Liver (tissue), 9 donors: ENCODE measurements around the gene SLC35A1. TPM values are rescaled to one million over a fixed set of nuclear protein-coding genes. Genes with fewer than 3 reads are reported as not detected.

Experiments
- DNase-seq: peaks from one replicate; pipeline ENCODE4 v3.0.0-alpha.2; 2017; ENCODE audit warnings: low spot score
- H3K27ac ChIP-seq, 2 donors: one replicate each; pipeline ENCODE4 v1.7.0; 2013; ENCODE audit warnings: inconsistent platforms in 2 of 2, low read length in 2 of 2, control low read depth in 1 of 2, low read depth in 1 of 2, mild to moderate bottlenecking in 1 of 2
- H3K27me3 ChIP-seq, 4 donors: one replicate each; pipeline versions ENCODE4 v1.6.1 to v1.7.0; 2013; ENCODE audit warnings: low read length in 3 of 4, inconsistent platforms in 1 of 4, mild to moderate bottlenecking in 1 of 4, moderate library complexity in 1 of 4; ENCODE audit not compliant: control insufficient read depth in 4 of 4, insufficient read depth in 4 of 4
- H3K36me3 ChIP-seq, 4 donors: one replicate each; pipeline versions ENCODE4 v1.6.1 to v1.7.0; 2013; ENCODE audit warnings: low read length in 3 of 4, mild to moderate bottlenecking in 3 of 4, low read depth in 1 of 4, moderate library complexity in 1 of 4; ENCODE audit not compliant: control insufficient read depth in 4 of 4, insufficient read depth in 3 of 4
- H3K4me1 ChIP-seq, 4 donors: one replicate each; pipeline versions ENCODE4 v1.6.1 to v1.7.0; 2013; ENCODE audit warnings: low read length in 3 of 4, mild to moderate bottlenecking in 3 of 4, moderate library complexity in 1 of 4; ENCODE audit not compliant: control insufficient read depth in 4 of 4, insufficient read depth in 4 of 4
- H3K4me3 ChIP-seq, 3 donors: one replicate each; pipeline versions ENCODE4 v1.6.1 to v1.7.0; 2013; ENCODE audit warnings: low read length in 3 of 3, control low read depth in 1 of 3, low read depth in 1 of 3, mild to moderate bottlenecking in 1 of 3
- H3K9ac ChIP-seq, 2 donors: one replicate each; pipeline ENCODE4 v1.7.0; 2013; ENCODE audit warnings: low read length in 2 of 2, mild to moderate bottlenecking in 2 of 2, moderate library complexity in 2 of 2, control low read depth in 1 of 2, low read depth in 1 of 2
- H3K9me3 ChIP-seq, 4 donors: one replicate each; pipeline versions ENCODE4 v1.6.1 to v1.7.0; 2013; ENCODE audit warnings: low read length in 3 of 4; ENCODE audit not compliant: control insufficient read depth in 4 of 4
- ATF3 ChIP-seq: IDR thresholded peaks from 2 replicates; pipeline ENCODE4 v1.6.1; 2016; ENCODE audit warnings: antibody characterized with exemption
- CTCF ChIP-seq: fragments of 150-350 bp; IDR thresholded peaks from 2 replicates; pipeline ENCODE4 v1.5.1; 2017; ENCODE audit warnings: improper control_type of control experiment, low read depth, low read length; ENCODE audit not compliant: missing input control
- EGR1 ChIP-seq, 2 donors: IDR thresholded peaks; 2 replicates each; pipeline ENCODE4 v1.6.1; 2016 to 2018; ENCODE audit warnings: antibody characterized with exemption in 2 of 2, low read depth in 2 of 2
- FOXA1 ChIP-seq: IDR thresholded peaks from 2 replicates; pipeline ENCODE4 v1.6.1; 2016; ENCODE audit warnings: antibody characterized with exemption
- FOXA2 ChIP-seq: IDR thresholded peaks from 2 replicates; pipeline ENCODE4 v1.6.1; 2016; ENCODE audit warnings: antibody characterized with exemption
- GABPA ChIP-seq, 2 donors: IDR thresholded peaks in 1 of 2; conservative IDR thresholded peaks in 1 of 2; 2 replicates each; pipeline ENCODE4 v1.6.1; 2016; ENCODE audit warnings: antibody characterized with exemption in 2 of 2, mild to moderate bottlenecking in 1 of 2, moderate library complexity in 1 of 2
- HNF4A ChIP-seq, 2 donors: conservative IDR thresholded peaks; 2 replicates each; pipeline ENCODE4 v1.6.1; 2016; ENCODE audit warnings: antibody characterized with exemption in 2 of 2, mild to moderate bottlenecking in 2 of 2
- HNF4G ChIP-seq: IDR thresholded peaks from 2 replicates; pipeline ENCODE4 v1.6.1; 2016; ENCODE audit warnings: antibody characterized with exemption
- JUND ChIP-seq, 2 donors: IDR thresholded peaks; 2 replicates each; pipeline ENCODE4 v1.6.1; 2016; ENCODE audit warnings: antibody characterized with exemption in 2 of 2
- MAX ChIP-seq: IDR thresholded peaks from 2 replicates; pipeline ENCODE4 v1.6.1; 2016; ENCODE audit warnings: antibody characterized with exemption
- NR2F2 ChIP-seq: IDR thresholded peaks from 2 replicates; pipeline ENCODE4 v1.6.1; 2016; ENCODE audit warnings: antibody characterized with exemption
- RAD21 ChIP-seq, 2 donors: IDR thresholded peaks; 2 replicates each; pipeline ENCODE4 v1.6.1; 2016; ENCODE audit warnings: antibody characterized with exemption in 2 of 2, mild to moderate bottlenecking in 2 of 2
- REST ChIP-seq: IDR thresholded peaks from 2 replicates; pipeline ENCODE4 v1.6.1; 2016; ENCODE audit warnings: antibody characterized with exemption, mild to moderate bottlenecking
- RXRA ChIP-seq, 2 donors: IDR thresholded peaks; 2 replicates each; pipeline ENCODE4 v1.6.1; 2017 to 2018; ENCODE audit warnings: antibody characterized with exemption in 2 of 2, mild to moderate bottlenecking in 1 of 2
- SP1 ChIP-seq: IDR thresholded peaks from 2 replicates; pipeline ENCODE4 v1.6.1; 2018; ENCODE audit warnings: antibody characterized with exemption, mild to moderate bottlenecking
- TAF1 ChIP-seq: conservative IDR thresholded peaks from 2 replicates; pipeline ENCODE4 v1.6.1; 2016; ENCODE audit warnings: antibody characterized with exemption, mild to moderate bottlenecking
- YY1 ChIP-seq: IDR thresholded peaks from 2 replicates; pipeline ENCODE4 v1.6.1; 2016; ENCODE audit warnings: antibody characterized with exemption, mild to moderate bottlenecking
- ZBTB33 ChIP-seq: IDR thresholded peaks from 2 replicates; pipeline ENCODE4 v1.6.1; 2016; ENCODE audit warnings: antibody characterized with exemption
- WGBS: extraction: QIAGEN DNeasy Blood & Tissue Kit; methylation state at CpG from one replicate; pipeline ENCODE4 v1.1.7; 2013; 5-methylcytosine and 5-hydroxymethylcytosine counted together
- polyA plus RNA-seq, 2 donors: library from polyadenylated mRNA; stranded (reverse) in 1 of 2; unstranded in 1 of 2; fragments of 200-250 nt in 1 of 2; fragments of >200 nt in 1 of 2; fragmentation: Nextera tagmentation in 1 of 2; extraction: Ambion mirVana in 1 of 2; gene quantifications; one replicate each; pipeline versions ENCODE4 v1.2.1 to v1.2.3, GENCODE V29; 2013 to 2015
- total RNA-seq, 2 donors: library from RNA; depleted of rRNA; stranded (reverse); fragments of >200 nt; gene quantifications; one replicate each; pipeline ENCODE4 v1.2.3, GENCODE V29; 2014
- donor health status: healthy.
- donor health status: healthy.
- donor health status: healthy.
- donor health status: healthy.
- donor health status: healthy.

The SLC35A1 gene
- total RNA-seq = 10 to 100 TPM in 1 of 2 donors, 1 to 10 TPM in 1; 9.4 to 11.9 TPM
- 10 to 100 TPM in 1 of 2 donors, 1 to 10 TPM in 1; 9.0 to 13.7 TPM for polyA plus RNA-seq

GRCh38 chr6:87472525-87473418 is at the start of gene SLC35A1:
Gene SLC35A1, plus strand, starts transcription at chr6:87472974. Its CDS starts 30 bp downstream, at chr6:87473004.
- Histone ChIP-seq H3K27ac (peak within 1 kb of the TSS; percentile 89 to 98), H3K4me3 (peak within 1 kb of the TSS; percentile 65 to 98 (median 72)), H3K4me1 (peaks cover 1 to 12% (median 7%) of the 10 kb centered on the region in 4 donors), H3K9me3 (no peaks in the 10 kb centered on the region), H3K36me3 (no peaks in the 10 kb centered on the region), H3K9ac (peak within 1 kb of the TSS; percentile 70 to 97), H3K27me3 (no peaks in the 10 kb centered on the region)
- peak; percentile 88 for DNase-seq
- WGBS = under 1% methylated on average over 70 of the region's 70 CpGs
- peak; percentile 79 to 91 for TF ChIP-seq EGR1 (IDR thresholded peaks at IDR 0.05; ENCODE audit: low read depth in 2 of 2)
- peak; percentile 29 for TF ChIP-seq SP1
- no peak for TF ChIP-seq ZBTB33
- no peak for TF ChIP-seq TAF1
- peak in 1 of 2 donors; percentile 16 for TF ChIP-seq RXRA (IDR thresholded peaks at IDR 0.05)
- TF ChIP-seq HNF4G = no peak
- peak in 1 of 2 donors; percentile 25 for TF ChIP-seq HNF4A (conservative IDR thresholded peaks at IDR 0.05)
- no peak for TF ChIP-seq FOXA1
- TF ChIP-seq YY1 = peak; percentile 92
- TF ChIP-seq JUND (IDR thresholded peaks at IDR 0.05) = no peak
- TF ChIP-seq REST = peak; percentile 36
- peak in 1 of 2 donors; percentile 27 for TF ChIP-seq RAD21 (IDR thresholded peaks at IDR 0.05)
- no peak for TF ChIP-seq ATF3
- no peak for TF ChIP-seq NR2F2
- peak; percentile 15 for TF ChIP-seq CTCF
- peak; percentile 21 for TF ChIP-seq FOXA2
- TF ChIP-seq GABPA (IDR thresholded peaks at IDR 0.05 in 1 of 2, conservative IDR thresholded peaks at IDR 0.05 in 1 of 2) = peak in 1 of 2 donors; percentile 79
- no peak for TF ChIP-seq MAX
